Skeletal muscle tissue (tissue), 4 donors: ENCODE data around the gene COL25A1. TPM values are rescaled to one million over a fixed set of nuclear protein-coding genes. Genes with fewer than 3 reads are reported as not detected.
A peak's percentile ranks its signal among the peaks of the same experiment; 100 is the strongest.

Experiments
- H3K27ac ChIP-seq: one replicate; pipeline ENCODE4 v1.7.0; 2013; ENCODE audit warnings: mild to moderate bottlenecking, low read depth, low read length, inconsistent platforms
- H3K27me3 ChIP-seq, 3 donors: one replicate each; pipeline ENCODE4 v1.7.0; 2013; ENCODE audit warnings: low read length in 3 of 3; ENCODE audit not compliant: control insufficient read depth in 3 of 3, insufficient read depth in 3 of 3
- H3K36me3 ChIP-seq, 3 donors: one replicate each; pipeline ENCODE4 v1.7.0; 2013; ENCODE audit warnings: low read length in 3 of 3; ENCODE audit not compliant: control insufficient read depth in 3 of 3, insufficient read depth in 3 of 3
- H3K4me1 ChIP-seq, 3 donors: one replicate each; pipeline ENCODE4 v1.7.0; 2013; ENCODE audit warnings: low read length in 3 of 3, mild to moderate bottlenecking in 3 of 3; ENCODE audit not compliant: control insufficient read depth in 3 of 3, insufficient read depth in 3 of 3
- H3K4me3 ChIP-seq, 3 donors: one replicate each; pipeline ENCODE4 v1.7.0; 2013; ENCODE audit warnings: low read length in 3 of 3
- H3K9ac ChIP-seq, 3 donors: one replicate each; pipeline ENCODE4 v1.7.0; 2013; ENCODE audit warnings: low read length in 3 of 3, mild to moderate bottlenecking in 3 of 3, moderate library complexity in 2 of 3, low read depth in 1 of 3
- H3K9me3 ChIP-seq, 3 donors: one replicate each; pipeline ENCODE4 v1.7.0; 2013; ENCODE audit warnings: low read length in 3 of 3; ENCODE audit not compliant: control insufficient read depth in 3 of 3
- total RNA-seq: library from RNA; depleted of rRNA; stranded (reverse); fragments of >200 nt; gene quantifications from one replicate; pipeline ENCODE4 v1.2.3, GENCODE V29; 2014
- donor health status: Osteomylitis.

COL25A1 gene
- total RNA-seq, 1 donor from 2014 or later = 3.7 TPM

DNA sequence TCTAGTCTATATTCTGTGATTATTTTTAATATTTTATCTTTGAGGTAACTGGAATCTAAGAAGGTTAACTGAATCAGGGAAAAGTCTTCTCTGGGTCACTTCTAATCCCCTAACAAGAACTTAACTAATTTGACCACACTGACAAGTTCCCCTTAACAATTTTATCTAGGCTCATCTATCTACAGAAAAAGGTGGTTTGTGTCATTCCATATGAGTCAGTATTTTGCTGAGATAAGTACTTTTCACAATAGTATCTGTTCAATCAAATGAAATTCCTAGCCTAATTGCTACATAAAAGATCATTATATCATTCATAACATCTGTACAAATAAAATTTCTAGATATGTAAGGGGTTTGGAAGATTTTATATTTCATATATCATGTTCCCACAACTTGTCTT, 45.6 kb downstream of the COL25A1 start:
- Histone ChIP-seq H3K4me3 (no peak overlapping the region), H3K36me3 (no peaks in the 10 kb centered on the region), H3K27me3 (no peaks in the 10 kb centered on the region), H3K9ac (no peak overlapping the region), H3K27ac (no peak overlapping the region), H3K9me3 (no peaks in the 10 kb centered on the region), H3K4me1 (no peaks in the 10 kb centered on the region)

DNA sequence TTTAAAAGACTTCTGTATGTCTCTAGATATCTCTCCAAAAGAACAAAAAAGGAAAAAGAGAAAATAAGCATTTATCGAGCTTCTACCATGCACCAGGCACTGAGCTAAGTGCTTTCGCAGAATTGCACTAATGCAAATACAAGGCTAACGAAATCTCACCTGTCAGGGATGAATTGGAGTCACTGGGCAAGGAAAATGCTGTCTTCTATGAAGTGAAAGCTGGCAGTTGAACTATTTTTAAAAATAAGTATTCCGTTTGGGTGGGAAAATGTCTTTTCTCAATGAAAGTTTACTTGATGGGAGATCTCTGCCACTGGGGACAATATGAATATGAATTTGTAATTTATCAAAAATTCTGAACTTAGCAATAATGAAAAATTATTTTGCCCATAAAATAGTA, 47.6 kb downstream of the COL25A1 start:
- no peak overlapping the region for H3K9ac ChIP-seq
- H3K27ac ChIP-seq = no peak overlapping the region
- no peak overlapping the region for H3K4me3 ChIP-seq
- no peaks in the 10 kb centered on the region for H3K9me3 ChIP-seq
- H3K27me3 ChIP-seq = no peaks in the 10 kb centered on the region
- no peaks in the 10 kb centered on the region for H3K36me3 ChIP-seq
- H3K4me1 ChIP-seq = no peaks in the 10 kb centered on the region

DNA sequence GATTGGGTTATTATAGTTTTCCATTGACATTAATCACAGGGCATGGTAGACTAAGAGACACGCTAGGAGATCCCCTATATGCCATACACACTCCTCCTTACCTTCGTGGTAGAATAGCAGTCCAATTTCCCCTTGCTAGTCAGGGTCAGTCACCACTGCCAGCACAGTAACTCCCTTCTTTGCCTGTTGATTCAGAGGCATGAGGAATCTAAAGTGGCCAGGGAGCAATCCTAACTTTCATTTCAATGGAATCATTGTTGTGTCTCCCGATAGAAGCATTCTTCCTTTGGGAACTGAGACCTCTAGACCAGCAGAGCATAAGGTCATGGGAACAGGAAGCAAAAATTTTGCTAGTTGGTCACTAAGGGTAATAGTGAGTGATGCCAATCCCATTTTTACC, 51.1 kb downstream of the COL25A1 start:
- Histone ChIP-seq H3K27me3 (no peaks in the 10 kb centered on the region), H3K4me1 (no peaks in the 10 kb centered on the region)

DNA sequence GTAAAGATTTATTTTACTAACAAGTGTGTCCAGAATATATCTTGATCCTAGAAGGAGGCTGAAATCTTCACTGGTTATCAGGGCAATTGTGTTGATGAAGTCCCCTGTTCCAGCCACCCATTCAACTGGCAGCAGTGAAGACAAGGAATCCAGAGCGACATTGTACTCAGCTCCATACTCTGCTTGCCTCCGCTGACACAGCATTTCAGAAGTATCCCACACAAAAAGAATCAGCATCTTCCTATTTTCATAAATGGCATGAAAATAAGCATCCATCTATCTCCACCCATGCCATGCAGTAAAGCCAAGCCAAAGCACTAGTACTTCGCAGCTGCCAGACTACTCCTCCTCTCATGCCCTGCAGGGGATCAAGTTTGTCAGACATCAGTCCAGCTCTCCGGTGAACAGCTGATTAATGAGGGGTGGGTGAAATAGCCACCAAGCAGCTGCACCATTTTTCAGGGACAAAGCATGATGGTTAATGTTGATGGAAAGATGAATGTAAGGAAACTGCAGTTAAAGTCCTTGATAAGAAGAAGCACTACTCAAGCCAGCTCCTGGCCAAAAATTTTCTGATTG, 54.0 kb downstream of the COL25A1 start:
- Histone ChIP-seq H3K9ac (no peak overlapping the region), H3K27ac (no peak overlapping the region), H3K27me3 (no peaks in the 10 kb centered on the region)

More for the DNA sequence above, 51.1 kb downstream of the COL25A1 start:
- H3K27ac ChIP-seq = no peak overlapping the region
- no peak overlapping the region for H3K9ac ChIP-seq
- H3K9me3 ChIP-seq = no peaks in the 10 kb centered on the region
- H3K4me3 ChIP-seq = no peak overlapping the region
- H3K36me3 ChIP-seq = no peaks in the 10 kb centered on the region

DNA sequence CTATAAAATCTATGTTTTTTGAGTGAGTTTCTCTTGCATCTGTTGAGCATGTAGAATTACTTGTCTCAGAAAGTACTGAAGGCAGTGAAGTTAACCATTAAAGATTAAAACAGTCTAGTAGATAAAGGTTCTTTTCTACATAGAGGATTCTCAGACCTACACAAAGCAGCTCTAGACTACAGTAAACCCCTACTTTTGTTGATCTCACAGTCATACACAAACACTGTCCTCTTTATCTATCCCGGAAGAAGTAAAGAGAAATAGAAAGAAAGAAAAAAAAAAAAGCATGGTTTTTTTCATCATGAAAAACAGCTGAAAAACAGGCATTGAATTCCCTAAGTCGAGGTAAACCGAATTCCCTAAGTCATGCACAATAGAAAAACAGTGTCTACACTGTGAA, 58.6 kb downstream of the COL25A1 start:
- Histone ChIP-seq H3K9ac (no peak overlapping the region), H3K4me1 (no peaks in the 10 kb centered on the region), H3K27me3 (no peaks in the 10 kb centered on the region), H3K27ac (no peak overlapping the region), H3K36me3 (no peaks in the 10 kb centered on the region), H3K9me3 (no peaks in the 10 kb centered on the region), H3K4me3 (no peak overlapping the region)

More for the DNA sequence above, 54.0 kb downstream of the COL25A1 start:
- no peaks in the 10 kb centered on the region for H3K36me3 ChIP-seq
- H3K9me3 ChIP-seq = no peaks in the 10 kb centered on the region
- H3K4me1 ChIP-seq = no peaks in the 10 kb centered on the region
- no peak overlapping the region for H3K4me3 ChIP-seq

DNA sequence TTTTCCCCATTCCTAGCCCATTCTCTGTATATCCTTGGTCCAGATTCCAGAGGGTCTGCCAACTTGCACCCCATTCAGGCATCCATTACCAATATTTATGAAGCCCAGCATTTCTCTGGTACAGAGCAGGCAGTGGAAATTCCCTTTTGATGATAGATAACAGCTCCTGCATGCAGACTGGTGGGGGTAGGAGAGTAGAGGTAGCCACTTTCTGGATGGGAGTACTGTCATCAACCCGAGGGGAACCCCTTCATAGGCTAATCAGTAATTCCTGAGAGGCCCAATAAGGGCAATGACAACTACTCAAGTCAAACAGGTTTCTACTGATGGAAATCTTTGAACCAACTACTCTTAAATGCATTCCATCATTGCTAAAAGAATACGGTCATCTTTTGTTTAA, 63.7 kb downstream of the COL25A1 start:
- H3K9ac ChIP-seq = no peak overlapping the region
- no peaks in the 10 kb centered on the region for H3K27me3 ChIP-seq
- no peak overlapping the region for H3K27ac ChIP-seq

DNA sequence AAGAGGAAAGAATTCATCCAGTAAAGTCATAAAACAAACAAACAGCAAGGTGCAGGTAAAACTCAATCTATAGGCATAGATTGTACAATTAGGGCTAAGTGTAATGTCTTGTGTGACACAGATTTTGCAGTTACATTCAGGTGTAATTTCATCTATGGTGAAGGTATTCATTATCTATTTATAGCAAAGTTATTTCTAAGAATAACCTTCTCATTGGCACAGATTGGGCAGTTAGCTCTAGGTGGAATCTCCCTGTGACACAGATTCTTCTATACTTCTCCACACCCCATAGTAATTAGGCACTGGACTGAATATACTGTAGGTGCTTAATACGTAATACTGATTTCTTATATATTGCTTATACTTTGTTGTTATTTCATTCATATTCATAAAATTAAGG, 66.8 kb downstream of the COL25A1 start:
- peak overlapping the region; percentile 68 for H3K27ac ChIP-seq

More for the DNA sequence above, 63.7 kb downstream of the COL25A1 start:
- H3K9me3 ChIP-seq = no peaks in the 10 kb centered on the region
- H3K4me3 ChIP-seq = no peak overlapping the region
- H3K4me1 ChIP-seq = peaks cover 4 to 5% (median 5%) of the 10 kb centered on the region in 3 donors
- no peaks in the 10 kb centered on the region for H3K36me3 ChIP-seq

DNA sequence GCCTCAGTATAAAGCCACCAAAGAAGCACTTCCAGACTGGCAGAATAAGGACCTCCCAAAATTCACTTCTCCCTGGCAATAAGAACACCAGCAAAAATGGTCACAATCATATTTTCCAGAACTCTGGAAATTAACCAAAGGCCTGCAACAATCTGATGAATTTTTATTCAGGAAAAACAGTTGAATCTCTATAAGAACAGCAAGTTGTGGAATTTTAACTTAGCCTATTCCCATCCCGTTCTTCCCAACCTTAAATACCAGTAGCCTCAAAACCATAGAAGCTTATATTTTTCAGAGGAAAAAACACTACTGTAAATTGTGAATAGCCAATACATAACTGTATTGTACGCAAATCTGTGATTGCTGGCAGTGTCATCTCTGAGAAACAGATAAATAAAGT, 67.9 kb downstream of the COL25A1 start:
- no peaks in the 10 kb centered on the region for H3K36me3 ChIP-seq
- H3K9me3 ChIP-seq = no peaks in the 10 kb centered on the region
- H3K4me1 ChIP-seq = peaks cover 4 to 5% (median 5%) of the 10 kb centered on the region in 3 donors
- no peak overlapping the region for H3K27ac ChIP-seq
- no peaks in the 10 kb centered on the region for H3K27me3 ChIP-seq
- no peak overlapping the region for H3K4me3 ChIP-seq
- H3K9ac ChIP-seq = no peak overlapping the region

More for the DNA sequence above, 66.8 kb downstream of the COL25A1 start:
- H3K9ac ChIP-seq = no peak overlapping the region
- H3K9me3 ChIP-seq = no peaks in the 10 kb centered on the region
- H3K36me3 ChIP-seq = no peaks in the 10 kb centered on the region
- no peaks in the 10 kb centered on the region for H3K27me3 ChIP-seq
- peak overlapping the region in 2 of 3 donors; percentile 12 to 23 for H3K4me3 ChIP-seq
- H3K4me1 ChIP-seq = peaks cover 4 to 5% (median 5%) of the 10 kb centered on the region in 3 donors

DNA sequence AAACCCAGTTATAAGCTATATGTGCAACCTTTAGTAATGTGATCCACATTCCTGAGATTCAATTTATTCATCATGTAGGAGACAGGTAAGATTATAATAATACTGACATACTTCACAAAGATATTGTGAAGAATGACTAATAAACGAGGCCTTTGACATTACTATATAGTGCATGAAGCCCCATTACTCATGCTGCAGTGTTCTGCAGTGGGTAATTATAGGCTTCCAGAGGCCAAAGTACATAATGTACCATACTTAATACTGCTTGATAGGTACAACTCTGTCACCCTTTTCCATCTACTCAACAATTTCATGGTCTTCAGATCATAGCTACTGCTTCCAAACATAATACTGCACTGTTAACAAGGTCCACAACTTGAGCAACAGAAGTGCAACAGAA, 68.9 kb downstream of the COL25A1 start:
- H3K4me1 ChIP-seq = peaks cover 4 to 5% (median 5%) of the 10 kb centered on the region in 3 donors
- H3K9me3 ChIP-seq = no peaks in the 10 kb centered on the region
- no peaks in the 10 kb centered on the region for H3K27me3 ChIP-seq
- H3K9ac ChIP-seq = no peak overlapping the region
- no peaks in the 10 kb centered on the region for H3K36me3 ChIP-seq
- H3K27ac ChIP-seq = no peak overlapping the region
- H3K4me3 ChIP-seq = no peak overlapping the region

DNA sequence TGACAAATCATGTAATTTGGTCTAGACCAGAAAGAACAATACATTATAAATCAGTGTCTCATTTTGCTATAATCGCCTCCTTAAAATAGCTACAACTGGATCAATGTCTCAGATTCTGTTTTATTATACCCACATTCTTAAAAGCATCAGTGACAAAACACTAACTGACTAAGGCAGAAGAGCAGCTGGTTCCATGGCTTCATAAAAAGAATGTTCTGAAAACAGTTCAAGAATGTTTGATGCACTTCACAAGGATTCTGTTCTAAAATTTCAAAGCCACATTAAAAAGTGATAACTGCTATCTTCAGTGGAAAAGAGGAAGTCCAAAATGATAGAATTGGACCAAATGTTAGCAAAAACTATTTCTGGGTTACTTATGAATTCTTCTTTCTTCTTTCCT, 69.8 kb downstream of the COL25A1 start:
- H3K36me3 ChIP-seq = no peaks in the 10 kb centered on the region
- no peak overlapping the region for H3K9ac ChIP-seq
- no peaks in the 10 kb centered on the region for H3K9me3 ChIP-seq
- H3K4me3 ChIP-seq = no peak overlapping the region
- H3K27ac ChIP-seq = no peak overlapping the region
- H3K27me3 ChIP-seq = no peaks in the 10 kb centered on the region
- peaks cover 4 to 5% (median 5%) of the 10 kb centered on the region in 3 donors for H3K4me1 ChIP-seq
